DMS79 (cell line): Measurements from ENCODE around the gene SHMT2.

Experiments used
- DNase-seq: peaks from one replicate; lab custom pipeline; 2025; lab: John Stamatoyannopoulos, UW

SHMT2 gene

DNA sequence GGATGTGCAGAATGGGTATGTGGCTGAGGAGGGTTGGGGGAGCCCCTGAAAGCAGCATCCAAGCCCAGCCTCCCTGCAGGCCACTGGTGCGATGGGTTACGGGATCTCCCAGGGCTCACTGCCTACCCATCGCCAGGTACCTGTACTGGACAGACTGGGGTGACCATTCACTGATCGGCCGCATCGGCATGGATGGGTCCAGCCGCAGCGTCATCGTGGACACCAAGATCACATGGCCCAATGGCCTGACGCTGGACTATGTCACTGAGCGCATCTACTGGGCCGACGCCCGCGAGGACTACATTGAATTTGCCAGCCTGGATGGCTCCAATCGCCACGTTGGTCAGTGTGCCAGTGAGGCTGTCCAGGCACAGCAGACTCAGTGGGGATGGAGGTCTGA lies 31.2 kb upstream of the SHMT2 start:
- no peak for DNase-seq

- DNase-seq: no peak
Observed at GRCh38 chr12:57199191-57199590, 30.3 kb upstream of the SHMT2 start.

- no peak for DNase-seq
Observed at GRCh38 chr12:57200497-57200896, 29.0 kb upstream of the SHMT2 start.

DNA sequence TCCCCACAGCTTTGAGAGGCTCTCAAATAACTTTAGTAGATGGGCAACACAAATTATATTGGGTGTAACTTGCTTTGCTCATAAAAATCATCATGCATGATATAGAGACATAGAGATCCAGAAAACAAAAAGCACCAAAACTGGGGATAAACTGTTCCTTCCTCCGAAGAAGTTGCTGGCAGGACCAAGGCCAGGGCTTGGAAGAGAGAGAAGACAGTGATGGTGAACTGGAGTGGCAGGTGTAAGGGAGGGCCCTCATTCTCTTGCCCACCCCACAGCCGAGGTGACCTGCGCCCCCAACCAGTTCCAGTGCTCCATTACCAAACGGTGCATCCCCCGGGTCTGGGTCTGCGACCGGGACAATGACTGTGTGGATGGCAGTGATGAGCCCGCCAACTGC lies 28.3 kb upstream of the SHMT2 start:
- DNase-seq: no peak

GRCh38 chr12:57201631-57202030 lies 27.9 kb upstream of the SHMT2 start:
- no peak for DNase-seq

GRCh38 chr12:57202321-57202720 lies 27.2 kb upstream of the SHMT2 start:
- no peak for DNase-seq

- DNase-seq: no peak
Observed at GRCh38 chr12:57203201-57203600, 26.3 kb upstream of the SHMT2 start.

DNA sequence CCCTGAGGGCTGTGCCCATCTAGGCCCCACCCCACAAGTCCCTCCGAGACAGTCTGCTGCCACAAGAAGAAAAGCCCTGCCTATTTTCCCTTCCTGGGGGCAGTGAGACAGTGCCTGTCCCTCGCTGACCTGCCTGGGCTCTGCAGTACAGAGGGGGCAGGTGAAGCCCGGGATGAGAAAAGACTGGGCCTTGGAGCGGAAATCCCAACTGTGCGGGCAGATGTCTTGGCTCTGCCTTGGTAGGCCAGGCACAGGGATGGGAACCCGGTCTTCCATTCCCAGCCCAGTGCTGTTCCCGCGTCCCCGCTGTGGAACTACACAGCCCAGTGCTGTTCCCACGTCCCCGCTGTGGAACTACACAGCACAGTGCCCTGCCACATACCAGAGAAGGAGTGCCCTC lies 25.7 kb upstream of the SHMT2 start:
- no peak for DNase-seq

GRCh38 chr12:57204454-57204853 lies 25.1 kb upstream of the SHMT2 start:
- no peak for DNase-seq

DNA sequence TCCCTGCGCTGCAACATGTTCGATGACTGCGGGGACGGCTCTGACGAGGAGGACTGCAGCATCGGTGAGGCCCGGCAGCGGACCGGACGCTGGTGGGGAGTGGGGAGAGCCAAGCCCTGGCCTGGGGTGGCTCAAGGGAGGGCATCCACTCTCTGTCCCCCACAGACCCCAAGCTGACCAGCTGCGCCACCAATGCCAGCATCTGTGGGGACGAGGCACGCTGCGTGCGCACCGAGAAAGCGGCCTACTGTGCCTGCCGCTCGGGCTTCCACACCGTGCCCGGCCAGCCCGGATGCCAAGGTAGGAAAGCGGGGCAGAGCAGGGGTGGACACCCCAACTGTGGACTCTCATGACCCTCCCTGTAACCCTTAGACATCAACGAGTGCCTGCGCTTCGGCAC lies 24.3 kb upstream of the SHMT2 start:
- DNase-seq: no peak

DNA sequence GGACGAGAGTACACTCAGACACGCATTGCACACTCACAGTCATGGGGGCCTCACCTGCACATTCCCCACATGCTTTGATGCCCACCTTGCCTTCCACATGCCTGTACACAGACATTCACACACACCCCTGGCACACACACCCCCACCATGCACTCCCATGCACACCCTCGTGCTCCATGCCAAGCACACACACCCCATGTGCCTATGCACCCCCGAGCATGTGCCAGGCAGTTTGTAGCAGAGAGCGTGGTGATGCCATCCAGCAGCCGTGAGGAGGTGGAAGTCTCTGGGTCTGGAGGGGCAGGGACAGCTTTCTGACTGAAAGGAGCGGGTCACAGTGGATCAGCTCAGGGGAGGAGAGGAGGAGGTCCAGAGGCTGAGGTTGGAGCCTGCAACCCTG lies 23.6 kb upstream of the SHMT2 start:
- DNase-seq: no peak

DNA sequence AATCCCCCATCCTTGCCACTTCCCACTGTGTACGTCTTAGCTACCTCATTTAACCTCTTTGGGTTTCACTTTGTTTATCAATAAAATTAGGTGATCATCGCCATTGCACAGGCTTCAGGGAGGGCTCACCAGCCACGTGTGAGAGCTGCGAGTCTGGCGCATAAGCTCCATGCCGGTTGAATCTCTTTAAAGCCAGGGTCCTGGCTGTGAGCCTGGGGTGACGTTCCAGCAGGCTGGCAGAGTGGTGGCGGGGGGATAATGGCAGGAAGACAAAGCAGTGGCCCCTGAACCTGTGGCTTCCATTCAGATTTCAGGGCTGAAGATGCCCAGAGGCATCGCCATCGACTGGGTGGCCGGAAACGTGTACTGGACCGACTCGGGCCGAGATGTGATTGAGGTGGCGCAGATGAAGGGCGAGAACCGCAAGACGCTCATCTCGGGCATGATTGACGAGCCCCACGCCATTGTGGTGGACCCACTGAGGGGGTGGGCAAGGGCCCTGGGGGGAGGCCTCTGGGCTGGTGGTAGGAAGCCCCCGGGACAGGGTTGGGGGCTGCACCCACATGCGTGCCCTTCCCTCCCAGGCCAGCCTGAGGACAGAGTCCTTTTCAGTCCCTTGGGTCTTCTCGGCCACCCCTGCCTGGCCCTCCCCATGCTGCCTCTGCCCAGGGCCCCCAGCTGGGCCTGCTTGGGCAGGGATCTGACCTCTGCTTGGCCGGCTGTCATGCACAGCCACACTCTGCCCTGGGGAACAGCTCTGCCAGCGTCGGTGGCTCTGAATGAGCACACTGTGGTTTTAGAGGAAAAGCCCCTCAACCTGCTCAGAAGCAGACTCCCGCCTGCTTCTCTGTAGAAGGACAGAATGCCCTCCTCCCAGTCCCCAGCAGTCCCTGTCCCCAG lies 21.5 kb upstream of the SHMT2 start:
- DNase-seq: no peak

GRCh38 chr12:57208631-57209282 lies 20.8 kb upstream of the SHMT2 start:
- DNase-seq: no peak

GRCh38 chr12:57209916-57210315 lies 19.6 kb upstream of the SHMT2 start:
- no peak for DNase-seq

DNA sequence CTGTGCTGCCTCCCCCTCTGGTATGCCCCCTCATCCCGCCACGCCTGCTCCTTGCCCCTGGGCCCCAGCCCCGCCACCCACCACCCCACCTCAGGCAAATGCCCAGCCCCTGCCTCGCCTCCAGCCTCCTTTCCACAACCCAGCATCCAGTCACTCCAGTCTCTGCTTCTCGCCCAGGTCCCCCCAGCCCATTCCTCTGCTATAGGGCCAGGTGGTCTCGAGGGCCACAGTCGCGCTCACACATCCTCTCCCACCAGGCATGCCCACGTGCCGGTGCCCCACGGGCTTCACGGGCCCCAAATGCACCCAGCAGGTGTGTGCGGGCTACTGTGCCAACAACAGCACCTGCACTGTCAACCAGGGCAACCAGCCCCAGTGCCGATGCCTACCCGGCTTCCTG lies 19.1 kb upstream of the SHMT2 start:
- no peak for DNase-seq

DNA sequence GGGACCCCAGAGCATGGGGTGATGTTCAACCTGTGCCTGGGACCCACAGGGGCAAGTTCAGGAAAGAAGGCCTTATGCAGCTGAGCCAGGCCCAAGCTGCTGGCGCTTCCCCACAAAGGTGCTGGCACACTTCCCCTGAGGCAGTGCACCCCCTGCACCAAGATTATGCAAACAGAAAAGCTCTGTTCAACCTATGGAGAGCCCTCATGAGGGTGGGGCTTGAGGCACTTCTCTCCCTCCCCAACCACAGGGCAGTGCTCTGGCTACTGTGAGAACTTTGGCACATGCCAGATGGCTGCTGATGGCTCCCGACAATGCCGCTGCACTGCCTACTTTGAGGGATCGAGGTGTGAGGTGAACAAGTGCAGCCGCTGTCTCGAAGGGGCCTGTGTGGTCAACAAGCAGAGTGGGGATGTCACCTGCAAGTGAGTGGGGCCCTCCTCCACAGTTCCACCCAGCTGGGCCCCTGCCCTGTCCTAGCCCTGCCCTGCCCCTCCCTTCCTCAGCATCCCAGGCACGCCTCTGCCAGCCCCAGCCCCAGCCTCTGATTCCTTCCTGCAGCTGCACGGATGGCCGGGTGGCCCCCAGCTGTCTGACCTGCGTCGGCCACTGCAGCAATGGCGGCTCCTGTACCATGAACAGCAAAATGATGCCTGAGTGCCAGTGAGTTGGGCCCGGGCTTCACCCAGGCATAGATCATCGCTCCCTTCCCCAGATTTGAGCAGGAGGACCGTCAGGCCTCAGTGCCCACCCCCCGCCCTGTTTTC lies 18.4 kb upstream of the SHMT2 start:
- DNase-seq: no peak

- no peak for DNase-seq
Observed at GRCh38 chr12:57211791-57212700, 17.5 kb upstream of the SHMT2 start.

- no peak for DNase-seq
Observed at GRCh38 chr12:57212701-57213057, 16.8 kb upstream of the SHMT2 start.

- DNase-seq: peak; percentile 23
Observed at GRCh38 chr12:57213058-57213715, 16.3 kb upstream of the SHMT2 start.

GRCh38 chr12:57213763-57214397 lies 15.6 kb upstream of the SHMT2 start:
- no peak for DNase-seq

DNA sequence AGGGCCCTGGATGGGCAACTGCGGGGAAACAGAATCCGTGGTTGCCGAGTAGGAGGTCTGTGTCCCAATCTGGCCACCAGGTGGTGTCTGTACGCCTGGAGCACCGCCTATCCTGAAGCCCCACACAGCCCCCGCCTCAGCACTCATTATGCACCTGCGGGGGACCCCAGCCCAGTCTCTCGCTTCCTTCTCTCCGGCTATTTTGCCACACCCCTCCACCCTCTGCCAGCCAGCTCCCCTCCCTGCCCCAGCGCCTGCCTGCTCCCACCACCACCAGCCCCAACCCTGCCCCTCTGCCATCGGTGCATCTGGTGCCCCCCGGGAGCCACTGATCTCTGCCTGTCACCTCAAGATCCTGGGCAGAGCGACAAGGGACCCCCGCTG lies 15.1 kb upstream of the SHMT2 start:
- peak; percentile 14 for DNase-seq
